T47D (cell line): Measurements from ENCODE around the gene ITGB4.
A peak's percentile ranks its signal among the peaks of the same experiment; 100 is the strongest.

Experiments
- DNase-seq, 2 experiments: peaks; one replicate each; pipeline versions ENCODE4 v3.0.0 to v3.0.0-alpha.2; 2011 to 2012; ENCODE audit warnings: low read depth in 1 of 2, low spot score in 1 of 2
- JUND ChIP-seq: IDR thresholded peaks from 2 replicates; pipeline ENCODE4 v1.6.1; 2012; ENCODE audit warnings: low read depth
- in situ Hi-C: cut with HindIII; loops from 2 replicates; pipeline ENCODE4 v1.10.0; 2016; ENCODE audit warnings: low sequenced_read_pairs, low pct_unique_long_range_greater_than_20kb

The ITGB4 gene

GRCh38 chr17:75785016-75785890 lies 64.0 kb downstream of the ITGB4 start:
- peak; percentile 48; the same call in 1 of the 2 replicates for TF ChIP-seq JUND
- peak; percentile 47 to 98 for DNase-seq
- in situ Hi-C loops: no loop called here

- no peak for TF ChIP-seq JUND
- in situ Hi-C loops: no loop called here
Observed at GRCh38 chr17:75791254-75791653, 70.0 kb downstream of the ITGB4 start.

GRCh38 chr17:75793460-75793859 lies 72.2 kb downstream of the ITGB4 start:
- no peak for DNase-seq
- in situ Hi-C loops: no loop called here
- no peak for TF ChIP-seq JUND

More at GRCh38 chr17:75791254-75791653, 70.0 kb downstream of the ITGB4 start:
- no peak for DNase-seq

GRCh38 chr17:75795820-75796607 lies 74.8 kb downstream of the ITGB4 start:
- no peak for TF ChIP-seq JUND
- in situ Hi-C loops: no loop called here
- DNase-seq: no peak

GRCh38 chr17:75799402-75799801 lies 78.1 kb downstream of the ITGB4 start:
- in situ Hi-C loops: no loop called here
- DNase-seq: no peak
- TF ChIP-seq JUND: no peak

- DNase-seq: no peak
- no peak for TF ChIP-seq JUND
- in situ Hi-C loops: no loop called here
Observed at GRCh38 chr17:75803883-75804282, 82.6 kb downstream of the ITGB4 start.

- no peak for DNase-seq
- in situ Hi-C loops: no loop called here
- TF ChIP-seq JUND: no peak
Observed at GRCh38 chr17:75806822-75807500, 85.7 kb downstream of the ITGB4 start.
